ENCODE data around the gene USP34. TPM values are rescaled to one million over a fixed set of nuclear protein-coding genes. Genes with fewer than 3 reads are reported as not detected.
"Not testable (repeated sequence)": the region's sequence is repeated elsewhere in the genome, so short reads cannot be mapped to it uniquely, and the experiment has no call there.

The USP34 gene
- total RNA-seq, 4 donors from 2014 or later = 124 to 147 (median 135) TPM

DNA sequence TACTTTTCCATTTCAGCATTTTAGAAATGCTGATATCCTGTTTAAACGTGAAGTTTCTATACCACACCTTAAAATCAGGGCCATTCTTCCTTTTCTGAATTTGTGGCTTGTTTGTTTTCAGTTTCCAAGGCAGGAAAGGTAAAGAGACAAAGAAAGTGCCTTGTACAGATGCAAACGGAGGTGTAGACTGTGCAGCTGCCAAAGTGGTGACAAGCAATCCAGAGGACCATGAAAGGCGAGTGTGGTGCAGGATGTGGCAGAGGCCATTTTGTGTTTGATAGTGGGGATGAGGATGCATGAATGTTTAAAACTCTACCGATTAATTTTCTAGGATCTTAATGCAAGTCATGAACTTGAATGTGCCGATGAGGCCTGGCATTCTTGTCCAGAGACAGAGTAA, 308.2 kb downstream of the USP34 start:
- no peak for DNase-seq (ENCODE audit: low spot score)
- no peak for ATAC-seq (ENCODE audit: low FRiP score)
- no peak for TF ChIP-seq CTCF (IDR thresholded peaks at IDR 0.05)

GRCh38 chr2:61161888-61162287, 309.0 kb downstream of the USP34 start, which contains the start of gene C2orf74:
Gene C2orf74 (plus strand): TSS chr2:61162188. CDS start chr2:61162515, 327 bp downstream.
- TF ChIP-seq CTCF (IDR thresholded peaks at IDR 0.05) = no peak
- ATAC-seq (ENCODE audit: low FRiP score) (no peak), DNase-seq (ENCODE audit: low spot score) (no peak)

DNA sequence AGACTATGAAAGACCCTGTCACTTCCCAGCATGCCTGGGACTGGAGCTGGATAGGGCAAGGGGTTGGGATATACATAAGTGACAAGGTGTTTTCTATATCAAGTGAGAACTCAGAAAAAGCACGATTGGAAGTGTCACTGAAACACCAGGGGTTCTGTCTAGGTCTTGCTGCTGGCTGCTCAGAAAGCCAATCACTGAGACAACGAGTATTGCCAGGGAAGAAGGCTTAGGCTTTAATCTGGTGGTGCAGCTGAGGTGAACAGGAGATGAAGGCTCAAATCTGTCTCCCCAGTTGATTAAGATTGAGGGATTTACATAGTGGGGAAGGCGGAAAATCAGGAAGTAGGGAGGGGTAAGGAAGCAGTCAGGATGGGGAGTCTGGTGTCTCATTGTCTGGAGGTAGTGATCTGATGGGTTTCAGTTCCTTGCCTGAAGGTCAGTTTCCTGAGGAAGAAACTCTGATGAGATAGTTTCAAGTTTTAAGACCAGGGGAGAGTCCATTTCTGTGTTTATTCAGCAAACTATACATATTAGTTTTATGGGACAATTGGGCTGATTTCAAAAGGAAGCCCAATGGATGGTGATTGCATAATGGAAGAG, 312.4 kb downstream of the USP34 start:
- no peak for ATAC-seq (ENCODE audit: low FRiP score)
- no peak for TF ChIP-seq CTCF (IDR thresholded peaks at IDR 0.05)
- no peak for DNase-seq (ENCODE audit: low spot score)

DNA sequence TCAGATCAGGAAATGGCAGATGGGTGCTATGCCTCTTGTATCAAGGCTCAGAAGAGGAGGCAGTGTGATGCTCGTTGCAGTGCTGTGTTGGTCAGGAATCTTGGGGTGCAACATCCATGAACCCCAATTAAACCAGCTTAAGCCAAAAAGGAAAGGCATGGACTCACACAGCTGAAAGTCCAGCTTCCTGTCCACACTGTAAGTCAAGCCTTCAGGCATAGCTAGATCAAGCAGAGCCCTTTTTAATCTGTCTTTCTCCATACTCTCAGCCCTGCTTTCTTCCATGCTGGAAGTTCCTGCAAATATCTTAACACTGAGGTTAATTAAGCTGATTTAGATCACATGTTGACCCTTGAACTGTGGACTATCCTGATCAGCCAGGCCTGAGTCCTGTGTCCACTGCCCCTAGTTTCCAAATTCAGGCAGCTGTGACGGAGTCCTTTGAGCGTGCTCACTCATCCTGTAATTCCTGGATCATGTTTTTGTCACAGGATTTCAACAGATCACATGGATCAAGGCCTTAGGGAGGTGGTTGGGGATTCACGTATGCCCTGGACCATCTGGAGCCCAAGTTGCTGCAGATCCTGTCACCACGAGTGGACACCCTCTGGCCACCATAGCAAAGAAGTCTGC, 313.4 kb downstream of the USP34 start:
- TF ChIP-seq CTCF (IDR thresholded peaks at IDR 0.05) = no peak
- DNase-seq (ENCODE audit: low spot score) (no peak), ATAC-seq (ENCODE audit: low FRiP score) (no peak)

- ATAC-seq (ENCODE audit: low FRiP score) (no peak), DNase-seq (ENCODE audit: low spot score) (no peak)
- no peak for TF ChIP-seq CTCF (IDR thresholded peaks at IDR 0.05)
These were observed 319.5 kb downstream of the USP34 start for GRCh38 chr2:61151436-61151835.

GRCh38 chr2:61149074-61149473, 321.8 kb downstream of the USP34 start:
- ATAC-seq (ENCODE audit: low FRiP score) (no peak), DNase-seq (ENCODE audit: low spot score) (no peak)
- no peak for TF ChIP-seq CTCF (IDR thresholded peaks at IDR 0.05)

DNA sequence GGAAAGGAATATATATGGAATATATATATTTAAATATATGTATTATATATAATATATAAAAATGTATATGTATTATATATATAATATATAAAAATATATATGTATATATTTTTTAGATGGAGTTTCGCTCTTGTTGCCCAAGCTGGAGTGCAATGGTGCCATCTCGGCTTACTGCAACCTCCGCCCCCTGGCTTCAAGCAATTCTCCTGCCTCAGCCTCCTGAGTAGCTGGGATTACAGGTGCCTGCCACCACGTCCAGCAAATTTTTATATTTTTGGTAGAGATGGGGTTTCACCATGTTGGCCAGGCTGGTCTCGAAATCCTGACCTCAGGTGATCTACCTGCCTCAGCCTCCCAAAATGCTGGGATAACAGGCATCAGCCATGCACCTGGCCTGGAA, 322.8 kb downstream of the USP34 start:
- DNase-seq (ENCODE audit: low spot score); ATAC-seq (ENCODE audit: low FRiP score): not testable (repeated sequence)
